Skeletal muscle cell (primary cell): Measurements from ENCODE around the gene NUP160.
"Not testable (repeated sequence)": the region's sequence is repeated elsewhere in the genome, so short reads cannot be mapped to it uniquely, and the experiment has no call there.

Source experiments
- DNase-seq: peaks from one replicate; pipeline ENCODE4 v3.0.0-alpha.2; 2010; ENCODE audit warnings: low read depth
- H3K4me3 ChIP-seq: 2 replicates; pipeline ENCODE4 v1.5.1; 2011; ENCODE audit warnings: low read depth, mild to moderate bottlenecking, control low read depth, low read length, moderate library complexity

The NUP160 gene

DNA sequence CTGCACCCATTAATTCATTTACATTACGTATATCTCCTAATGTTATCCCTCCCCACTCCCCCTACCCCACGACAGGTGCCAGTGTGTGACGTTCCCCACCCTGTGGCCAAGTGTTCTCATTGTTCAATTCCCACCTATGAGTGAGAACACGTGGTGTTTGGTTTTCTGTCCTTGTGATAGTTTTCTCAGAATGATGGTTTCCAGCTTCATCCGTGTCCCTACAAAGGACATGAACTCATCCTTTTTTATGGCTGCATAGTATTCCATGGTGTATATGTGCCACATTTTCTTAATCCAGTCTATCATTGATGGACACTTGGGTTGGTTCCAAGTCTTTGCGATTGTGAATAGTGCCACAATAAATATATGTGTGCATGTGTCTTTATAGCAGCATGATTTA, 25.5 kb downstream of the NUP160 start:
- not testable (repeated sequence) for DNase-seq, H3K4me3 ChIP-seq

DNA sequence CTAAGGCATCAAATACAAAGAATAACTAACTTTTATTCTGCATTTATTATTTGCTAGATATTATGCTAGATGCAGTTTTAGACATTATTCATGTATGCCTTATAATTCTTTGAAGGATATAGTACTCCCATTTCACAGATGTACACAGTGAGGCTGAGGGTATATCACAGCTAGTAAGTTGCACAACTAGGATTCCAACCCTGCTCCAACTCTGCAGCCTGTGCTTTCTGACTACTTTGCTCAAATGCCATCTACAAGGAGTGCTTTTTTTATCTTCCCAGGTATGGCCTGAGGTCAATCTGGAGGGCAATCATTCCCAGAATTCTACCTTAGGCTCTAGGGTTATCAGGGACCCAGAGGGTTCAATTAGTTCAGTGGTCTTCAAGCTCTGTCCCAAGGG, 28.4 kb downstream of the NUP160 start:
- H3K4me3 ChIP-seq, result no peak overlapping the region
- DNase-seq, result no peak

DNA sequence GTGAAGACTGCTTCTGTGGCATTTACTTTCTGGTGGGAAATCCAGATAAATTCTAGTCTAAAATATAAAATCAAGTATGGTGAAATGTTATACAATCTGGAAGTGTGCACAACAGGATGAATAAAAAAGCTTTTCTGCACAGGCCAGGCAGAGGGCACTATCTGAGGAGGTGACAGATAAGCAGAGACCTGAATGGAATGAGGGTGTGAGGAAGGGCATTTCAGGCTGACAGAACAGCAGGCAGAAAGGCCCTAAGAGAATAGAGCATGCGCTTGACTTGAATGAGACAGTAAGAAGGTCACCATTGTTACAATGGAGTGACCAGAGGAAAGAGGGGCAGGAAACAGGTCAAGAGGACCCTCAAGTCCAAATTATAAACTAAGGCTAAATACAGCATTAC, 47.4 kb downstream of the NUP160 start:
- H3K4me3 ChIP-seq, result no peak overlapping the region
- DNase-seq, result no peak

DNA sequence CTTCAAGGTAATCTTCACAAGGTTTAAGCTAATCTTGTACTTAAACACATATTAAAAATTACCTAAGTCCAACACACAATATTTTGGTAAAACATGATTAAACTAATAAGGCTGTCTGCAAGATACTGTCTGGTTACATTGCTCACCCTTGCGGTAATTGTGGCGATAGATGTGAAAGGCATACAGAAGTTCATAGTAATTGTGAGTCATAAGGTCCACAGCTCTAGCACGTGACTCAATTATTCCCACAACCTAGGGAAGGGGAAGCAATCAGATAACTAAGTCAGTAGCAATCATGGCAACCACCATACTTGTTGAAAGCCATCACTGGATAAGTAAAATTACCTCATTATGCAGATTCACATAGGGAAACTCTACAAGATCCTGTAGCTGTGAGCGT, 50.5 kb downstream of the NUP160 start:
- H3K4me3 ChIP-seq, result no peak overlapping the region

DNA sequence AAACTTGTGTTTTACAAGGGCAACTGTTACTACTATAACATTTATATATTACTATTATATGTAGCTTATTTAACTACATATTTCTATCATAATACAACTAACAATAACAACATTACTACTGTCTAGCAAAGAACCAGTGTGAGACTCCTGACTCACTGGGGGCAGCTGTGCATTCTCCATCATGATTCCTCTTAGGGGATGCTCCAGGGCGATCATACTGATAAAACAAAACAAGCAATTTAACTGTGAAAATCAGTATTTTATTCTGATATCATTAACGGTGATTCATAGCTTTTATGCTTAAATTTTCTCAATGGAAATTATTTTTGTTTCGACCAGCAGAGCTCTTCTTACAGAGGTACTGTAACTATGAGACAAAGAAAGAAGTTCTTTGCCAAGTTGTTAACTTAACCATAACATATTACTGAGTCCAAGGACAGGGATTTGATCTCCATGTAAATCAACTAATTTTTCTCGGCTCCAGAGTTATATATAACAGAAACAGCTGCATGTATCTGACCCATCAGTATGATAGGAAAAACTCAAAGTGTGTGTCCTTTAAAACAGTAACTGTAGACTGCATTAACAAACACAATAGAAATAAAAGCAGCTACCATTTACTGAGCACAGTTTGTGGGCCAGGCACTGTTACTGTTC, 56.2 kb downstream of the NUP160 start:
- no peak overlapping the region for H3K4me3 ChIP-seq
- DNase-seq, result no peak

More for the DNA sequence above, 50.5 kb downstream of the NUP160 start:
- DNase-seq, result peak; percentile 12

DNA sequence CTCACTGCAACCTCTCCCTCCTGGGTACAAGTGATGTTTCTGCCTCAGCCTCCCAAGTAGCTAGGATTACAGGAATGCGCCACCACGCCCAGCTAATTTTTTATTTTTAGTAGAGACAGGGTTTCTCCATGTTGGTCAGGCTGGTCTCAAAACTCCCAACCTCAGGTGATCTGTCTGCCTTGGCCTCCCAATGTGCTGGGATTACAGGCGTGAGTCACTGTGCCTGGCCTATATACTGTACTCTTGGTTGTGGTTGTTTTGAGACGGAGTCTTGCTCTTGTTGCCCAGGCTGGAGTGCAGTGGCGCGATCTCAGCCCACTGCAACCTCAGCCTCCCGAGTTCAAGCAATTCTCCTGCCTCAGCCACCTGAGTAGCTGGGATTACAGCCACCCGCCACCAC, 58.1 kb downstream of the NUP160 start:
- H3K4me3 ChIP-seq, DNase-seq: not testable (repeated sequence)

DNA sequence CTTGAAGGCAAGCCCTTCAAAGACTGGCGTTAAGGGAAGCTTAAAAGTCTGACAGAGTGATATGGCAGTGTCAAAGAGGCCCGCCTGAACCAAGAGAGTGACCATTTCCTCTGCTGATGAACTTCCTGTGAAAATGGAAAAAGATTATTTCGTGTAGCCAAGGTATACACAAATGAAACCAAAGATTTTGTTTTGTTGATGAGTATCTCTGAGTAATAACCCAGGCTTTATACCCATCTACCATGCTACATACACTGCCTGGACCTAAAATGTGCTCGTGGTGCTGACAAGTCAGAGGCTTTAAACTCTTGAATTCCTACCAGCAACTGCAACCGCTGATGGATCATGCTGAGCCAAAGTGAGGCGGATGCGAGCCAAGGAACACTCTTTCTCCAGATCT, 60.0 kb downstream of the NUP160 start:
- no peak overlapping the region for H3K4me3 ChIP-seq
- no peak for DNase-seq

DNA sequence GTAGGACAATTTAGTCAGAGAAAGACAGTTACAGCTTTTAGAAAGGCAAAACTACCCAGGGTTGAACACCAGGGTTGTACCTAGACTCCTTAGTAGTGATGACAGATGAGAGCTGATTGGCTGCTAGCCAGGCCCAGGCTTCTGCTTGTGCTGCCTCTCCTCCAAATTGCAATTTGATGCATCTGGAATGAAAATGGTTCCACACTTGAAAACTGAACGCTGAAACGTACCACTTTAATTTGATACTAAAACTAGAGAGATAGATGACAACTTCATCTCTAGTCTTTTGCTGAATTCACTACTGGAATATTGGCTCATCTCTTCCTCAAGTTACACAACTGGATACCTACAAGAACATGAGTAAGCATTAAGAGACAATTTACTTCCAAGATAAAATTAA, 61.8 kb downstream of the NUP160 start:
- peak; percentile 14 for DNase-seq
- no peak overlapping the region for H3K4me3 ChIP-seq

DNA sequence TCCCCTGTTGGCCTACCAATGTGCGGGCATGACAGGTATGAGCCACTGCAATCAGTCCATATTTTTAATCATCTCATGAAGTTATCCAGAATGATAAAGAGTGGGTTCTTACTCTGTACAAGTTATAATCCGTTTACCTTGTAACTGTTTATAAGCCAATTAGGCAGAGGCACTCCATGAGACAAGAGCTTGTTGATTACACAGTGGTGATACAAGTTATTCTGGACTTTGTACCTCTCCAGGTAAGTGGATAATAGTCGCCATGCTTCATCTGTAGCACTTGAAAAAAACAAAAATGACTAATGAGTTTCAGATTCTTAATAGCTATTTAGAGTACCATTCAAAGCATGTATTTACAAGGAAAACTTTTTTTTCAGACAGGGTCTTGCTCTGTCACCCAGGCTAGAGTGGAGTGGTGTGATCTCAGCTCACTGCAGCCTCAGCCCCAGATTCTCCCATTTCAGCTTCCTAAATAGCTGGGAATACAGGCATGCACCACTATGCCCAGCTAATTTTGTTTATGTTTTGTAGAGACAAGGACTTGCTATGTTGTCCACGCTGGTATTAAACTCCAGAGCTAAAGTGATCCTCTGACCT, 63.3 kb downstream of the NUP160 start:
- H3K4me3 ChIP-seq, result no peak overlapping the region
- DNase-seq, result no peak

DNA sequence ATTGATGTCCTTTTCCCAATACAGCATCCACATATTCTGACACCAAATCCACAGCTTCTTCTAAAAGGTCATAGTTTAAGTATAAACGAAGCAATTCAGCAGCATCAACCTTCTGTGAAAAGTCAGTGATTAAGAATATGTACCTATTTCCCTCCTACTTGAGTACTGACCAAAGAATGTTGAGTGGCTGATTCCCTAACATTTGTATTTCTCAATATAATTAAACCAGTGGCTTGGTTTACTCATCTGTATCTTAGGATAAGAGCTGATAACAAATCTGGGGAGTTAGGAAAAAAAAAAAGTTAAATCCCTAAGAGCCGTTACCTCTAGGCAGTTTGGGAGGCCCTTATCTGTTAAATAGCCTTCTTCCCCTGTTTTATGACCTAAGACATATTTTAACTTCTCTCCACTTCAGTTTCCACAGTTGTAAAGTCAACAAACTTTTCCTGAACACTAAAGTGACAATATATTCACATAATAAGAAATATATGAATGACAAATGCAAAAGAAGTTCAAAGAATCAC, 65.0 kb downstream of the NUP160 start:
- DNase-seq, result no peak
- no peak overlapping the region for H3K4me3 ChIP-seq

DNA sequence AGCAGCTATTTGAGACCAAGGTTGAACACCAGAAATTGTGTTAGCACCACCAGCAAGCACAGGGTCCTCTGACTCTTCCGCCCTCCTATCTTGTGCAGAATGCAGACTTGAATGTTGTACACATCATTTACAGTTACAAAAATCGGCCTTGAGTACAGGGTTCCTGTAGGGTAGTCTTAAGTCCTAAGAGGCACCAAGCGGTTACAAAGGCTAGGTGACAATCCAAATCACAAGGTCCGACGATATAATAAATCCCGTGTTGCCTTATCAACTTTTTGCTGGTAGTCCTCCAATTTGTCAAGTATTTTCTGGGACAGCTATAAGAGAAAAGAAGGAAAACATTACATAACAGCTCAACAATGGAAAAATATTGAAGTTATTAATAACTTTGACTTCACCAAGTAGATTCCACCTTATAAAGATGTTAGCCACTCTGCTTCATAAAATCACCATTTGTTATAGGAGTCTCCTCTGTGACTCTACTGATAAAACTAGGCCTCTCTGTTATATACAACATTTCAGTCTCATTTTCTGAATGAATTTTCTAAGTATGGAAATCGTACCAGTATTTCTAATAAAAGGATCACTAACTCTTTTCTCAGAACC, 69.2 kb downstream of the NUP160 start:
- no peak overlapping the region for H3K4me3 ChIP-seq
- DNase-seq, result no peak

DNA sequence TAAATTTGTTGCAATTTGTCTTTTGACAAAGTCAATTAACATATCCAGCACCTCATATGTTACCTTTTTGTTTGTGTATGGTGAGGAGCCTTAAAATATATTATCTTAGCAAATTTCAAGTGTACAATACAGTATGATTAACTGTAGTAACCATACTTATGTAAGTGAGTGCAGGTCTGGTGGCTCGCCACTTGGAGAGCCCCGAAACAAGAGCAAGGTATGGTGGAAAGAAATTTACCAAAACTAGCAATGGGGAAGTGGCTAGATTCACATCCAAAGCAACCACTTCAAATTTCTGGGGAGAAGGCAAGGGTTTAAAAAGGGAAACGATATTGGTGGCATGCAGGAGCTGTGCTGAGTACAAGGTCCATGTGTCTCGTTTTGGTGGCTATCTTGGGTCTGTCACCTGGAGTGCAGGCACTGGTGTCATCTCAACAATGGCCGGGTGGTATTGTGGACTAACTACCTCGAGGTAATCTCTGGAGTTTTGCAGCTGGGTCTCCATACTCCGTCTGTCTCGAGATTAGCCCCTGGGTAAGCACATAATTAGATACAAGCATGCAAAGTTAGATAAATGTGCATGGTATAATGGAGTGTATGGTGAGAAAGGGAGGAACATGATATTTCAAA, 72.8 kb downstream of the NUP160 start:
- no peak for DNase-seq

DNA sequence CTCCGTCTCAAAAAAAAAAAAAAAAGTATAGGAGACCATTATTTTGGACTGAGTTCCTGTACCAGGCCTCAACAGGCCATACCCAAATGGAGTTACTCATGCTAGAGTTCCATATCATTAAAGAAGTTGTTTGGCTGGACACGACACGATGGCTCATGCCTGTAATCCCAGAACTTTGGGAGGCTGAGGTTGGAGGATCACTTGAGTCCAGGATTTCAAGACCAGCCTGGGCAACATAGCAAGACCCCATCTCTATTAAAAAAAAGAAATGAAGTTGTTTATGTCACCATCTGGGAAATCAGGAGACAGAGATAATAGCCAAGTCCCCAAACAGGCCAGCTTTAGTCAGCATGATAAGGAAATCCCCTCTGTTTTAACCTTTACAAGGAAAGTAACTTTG, 74.3 kb downstream of the NUP160 start:
- DNase-seq, result no peak
- no peak overlapping the region for H3K4me3 ChIP-seq

More for the DNA sequence above, 72.8 kb downstream of the NUP160 start:
- no peak overlapping the region for H3K4me3 ChIP-seq

DNA sequence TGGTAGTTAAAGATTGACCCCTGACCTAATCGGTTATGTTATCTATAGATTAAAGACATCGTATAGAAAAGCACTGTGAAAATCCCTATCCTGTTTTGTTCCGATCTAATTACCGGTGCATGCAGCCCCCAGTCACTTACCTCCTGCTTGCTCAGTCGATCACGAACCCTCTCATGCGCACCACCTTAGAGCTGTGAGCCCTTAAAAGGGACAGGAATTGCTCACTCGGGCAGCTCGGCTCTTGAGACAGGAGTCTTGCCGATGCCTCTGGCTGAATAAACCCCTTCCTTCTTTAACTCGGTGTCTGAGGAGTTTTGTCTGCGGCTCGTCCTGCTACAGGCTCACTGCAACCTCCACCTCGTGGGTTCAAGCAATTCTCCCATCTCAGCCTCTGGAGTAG, 78.6 kb downstream of the NUP160 start:
- DNase-seq, H3K4me3 ChIP-seq: not testable (repeated sequence)

DNA sequence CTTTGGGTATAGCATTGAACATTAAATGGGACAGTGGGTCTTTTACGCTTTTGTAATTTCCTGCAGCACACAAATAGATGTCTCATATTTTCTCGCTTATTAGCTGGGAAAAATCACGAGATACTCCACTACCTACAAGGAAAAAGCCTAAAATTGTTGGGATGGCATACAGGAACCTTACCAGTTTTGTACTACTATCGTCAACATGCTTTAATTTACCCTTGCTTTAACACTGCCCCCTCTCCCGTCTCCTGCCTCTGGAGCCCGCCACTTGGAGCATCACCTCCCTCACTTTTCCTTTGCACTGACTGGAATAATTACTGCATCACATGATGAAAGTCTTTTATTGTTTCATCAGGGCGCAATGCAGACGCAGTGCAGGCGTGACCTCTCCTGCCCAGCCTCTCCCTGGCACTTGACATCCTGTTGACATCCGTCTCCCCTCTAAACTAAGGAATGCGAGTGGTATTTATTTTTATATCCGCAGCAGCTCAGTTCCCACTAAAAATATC, 80.0 kb downstream of the NUP160 start:
- peak; percentile 22 for DNase-seq
- H3K4me3 ChIP-seq, result peak overlapping the region; percentile 60

DNA sequence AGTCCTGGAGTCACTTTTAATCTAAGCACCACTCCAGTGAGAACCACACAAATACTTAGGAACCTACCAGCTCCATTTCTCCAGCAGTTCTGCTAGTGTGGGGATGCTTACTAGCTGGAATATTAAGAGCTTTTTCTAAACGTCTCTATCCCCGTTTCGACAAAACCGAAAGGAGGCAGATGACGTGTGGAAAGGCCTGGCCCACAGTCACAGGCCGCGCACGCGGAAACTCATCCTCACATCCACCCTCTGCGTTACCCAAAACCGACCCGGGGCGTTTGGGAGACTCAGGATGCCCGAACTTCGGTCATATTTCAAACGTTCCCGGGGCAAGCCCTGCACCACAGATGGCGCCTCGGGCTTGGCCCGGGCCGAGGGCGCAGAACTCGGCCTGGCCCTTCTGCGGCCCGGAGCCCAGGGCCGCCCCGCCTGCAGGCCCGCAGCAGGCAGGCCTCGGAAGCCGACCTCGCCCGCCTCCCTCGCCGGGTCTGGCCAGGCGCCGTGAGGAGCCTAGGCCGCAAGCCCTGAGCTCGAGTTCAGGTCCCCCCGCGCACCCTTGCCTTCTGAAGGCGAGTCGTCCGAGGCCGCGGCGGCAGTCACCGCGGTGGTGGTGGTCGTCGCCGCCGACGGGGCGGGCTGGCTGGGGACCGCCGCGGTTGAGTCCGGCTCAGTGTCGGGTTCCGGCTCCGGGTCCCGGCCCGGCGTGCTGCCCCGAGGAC, 81.5 kb downstream of the NUP160 start:
- H3K4me3 ChIP-seq, result peak overlapping the region; percentile 88
- DNase-seq, result peak; percentile 19

DNA sequence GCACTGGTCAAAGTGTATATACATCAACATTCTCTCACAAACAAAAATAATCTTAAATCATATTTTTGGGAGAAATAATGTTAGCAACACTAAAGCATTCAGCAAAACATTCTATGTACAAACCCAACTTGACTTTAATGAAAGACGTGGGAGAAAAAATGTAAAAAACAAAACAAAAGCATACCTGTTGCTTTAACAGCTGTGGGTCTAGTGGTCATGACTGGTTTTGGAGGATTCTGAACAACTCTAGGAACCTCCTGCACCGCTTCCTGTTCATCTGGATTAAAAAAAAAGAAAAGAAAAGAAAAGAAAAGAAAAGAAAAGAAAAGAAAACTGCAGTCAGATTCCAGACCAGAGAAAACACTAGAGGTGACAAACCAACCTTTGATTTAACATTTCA, 83.1 kb downstream of the NUP160 start:
- DNase-seq, result no peak
- peak overlapping the region; percentile 3 for H3K4me3 ChIP-seq

DNA sequence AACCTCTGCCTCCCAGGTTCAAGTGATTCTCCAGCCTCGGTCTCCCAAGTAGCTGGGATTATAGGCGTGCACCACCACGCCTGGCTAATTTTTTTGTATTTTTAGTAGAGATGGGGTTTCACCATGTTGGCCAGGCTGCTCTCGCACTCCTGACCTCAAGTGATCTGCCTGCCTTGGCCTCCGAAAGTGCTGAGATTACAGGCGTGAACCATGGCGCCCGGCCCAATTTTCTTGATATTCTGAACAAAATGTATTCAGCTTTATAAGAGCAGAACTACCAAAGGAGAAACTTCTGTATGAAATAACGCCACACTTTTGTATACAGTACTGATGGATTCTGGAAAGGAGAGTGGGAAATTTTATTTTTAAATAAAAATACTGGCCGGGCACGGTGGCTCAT, 88.9 kb downstream of the NUP160 start:
- not testable (repeated sequence) for H3K4me3 ChIP-seq, DNase-seq

DNA sequence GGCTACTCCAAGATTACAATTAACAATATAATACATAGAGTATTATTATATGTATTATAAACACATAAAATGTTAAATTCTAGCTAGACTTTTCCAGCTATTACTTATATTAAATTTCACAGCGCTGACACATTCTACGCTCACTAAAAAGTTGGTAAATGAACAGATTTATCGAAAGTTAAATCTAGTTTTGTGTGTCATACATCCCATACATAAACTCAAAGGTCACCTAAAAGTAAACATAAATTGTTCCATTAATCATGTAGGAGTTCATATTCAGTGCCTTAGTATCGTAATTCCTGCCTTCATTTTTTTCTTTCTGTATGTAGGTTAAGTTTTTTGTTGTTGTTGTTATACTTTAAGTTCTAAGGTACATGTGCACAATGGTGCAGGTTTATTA, 91.9 kb downstream of the NUP160 start:
- no peak overlapping the region for H3K4me3 ChIP-seq

DNA sequence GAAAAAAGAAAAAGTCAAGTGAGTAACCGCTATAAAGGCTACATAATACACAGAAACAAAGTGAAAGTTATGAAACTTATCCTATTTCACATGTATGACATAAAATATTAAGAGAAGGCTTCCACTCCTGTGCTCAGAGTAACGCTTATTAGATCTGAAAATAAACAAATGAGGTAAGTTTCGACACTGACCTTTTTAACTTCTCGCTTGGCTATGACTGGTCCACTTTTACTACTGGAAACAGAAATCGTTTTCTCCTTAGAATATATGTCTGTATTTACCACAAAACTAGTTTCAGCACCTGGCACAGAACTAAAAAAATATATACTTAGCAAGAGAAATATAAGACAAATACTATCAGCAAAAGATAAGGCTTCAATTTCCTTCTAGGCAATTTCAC, 97.4 kb downstream of the NUP160 start:
- no peak overlapping the region for H3K4me3 ChIP-seq
- no peak for DNase-seq

More for the DNA sequence above, 91.9 kb downstream of the NUP160 start:
- DNase-seq, result no peak
